Panc1 (cell line): ENCODE data around the gene JPH4.

Experiments
- POLR2AphosphoS5 ChIP-seq: IDR thresholded peaks from 2 replicates; pipeline ENCODE4 v1.6.1; 2012; ENCODE audit warnings: mild to moderate bottlenecking, low read depth, low read length, moderate library complexity
- SIN3A ChIP-seq: IDR thresholded peaks from 2 replicates; pipeline ENCODE4 v1.6.1; 2012; ENCODE audit warnings: low read depth, mild to moderate bottlenecking, low read length, moderate library complexity, borderline replicate concordance; ENCODE audit not compliant: insufficient read depth
- TF ChIP-seq, protein P1 (sequence below): fragments of 450-650 bp; IDR thresholded peaks from 2 replicates; pipeline ENCODE4 v1.5.1; 2017; ENCODE audit warnings: mild to moderate bottlenecking

- TF ChIP-seq, protein P1, sequence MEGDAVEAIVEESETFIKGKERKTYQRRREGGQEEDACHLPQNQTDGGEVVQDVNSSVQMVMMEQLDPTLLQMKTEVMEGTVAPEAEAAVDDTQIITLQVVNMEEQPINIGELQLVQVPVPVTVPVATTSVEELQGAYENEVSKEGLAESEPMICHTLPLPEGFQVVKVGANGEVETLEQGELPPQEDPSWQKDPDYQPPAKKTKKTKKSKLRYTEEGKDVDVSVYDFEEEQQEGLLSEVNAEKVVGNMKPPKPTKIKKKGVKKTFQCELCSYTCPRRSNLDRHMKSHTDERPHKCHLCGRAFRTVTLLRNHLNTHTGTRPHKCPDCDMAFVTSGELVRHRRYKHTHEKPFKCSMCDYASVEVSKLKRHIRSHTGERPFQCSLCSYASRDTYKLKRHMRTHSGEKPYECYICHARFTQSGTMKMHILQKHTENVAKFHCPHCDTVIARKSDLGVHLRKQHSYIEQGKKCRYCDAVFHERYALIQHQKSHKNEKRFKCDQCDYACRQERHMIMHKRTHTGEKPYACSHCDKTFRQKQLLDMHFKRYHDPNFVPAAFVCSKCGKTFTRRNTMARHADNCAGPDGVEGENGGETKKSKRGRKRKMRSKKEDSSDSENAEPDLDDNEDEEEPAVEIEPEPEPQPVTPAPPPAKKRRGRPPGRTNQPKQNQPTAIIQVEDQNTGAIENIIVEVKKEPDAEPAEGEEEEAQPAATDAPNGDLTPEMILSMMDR = no peak
- TF ChIP-seq SIN3A (no peak), POLR2AphosphoS5 (no peak)
Observed at GRCh38 chr14:23603103-23603502, 24.5 kb upstream of the JPH4 start.
